ENCODE results near the gene HNF4A. TPM values are rescaled to one million over a fixed set of nuclear protein-coding genes. Genes with fewer than 3 reads are reported as not detected.
A peak's percentile ranks its signal among the peaks of the same experiment; 100 is the strongest.

Gene HNF4A
- total RNA-seq, 2 experiments from 2014 or later = not detected

DNA sequence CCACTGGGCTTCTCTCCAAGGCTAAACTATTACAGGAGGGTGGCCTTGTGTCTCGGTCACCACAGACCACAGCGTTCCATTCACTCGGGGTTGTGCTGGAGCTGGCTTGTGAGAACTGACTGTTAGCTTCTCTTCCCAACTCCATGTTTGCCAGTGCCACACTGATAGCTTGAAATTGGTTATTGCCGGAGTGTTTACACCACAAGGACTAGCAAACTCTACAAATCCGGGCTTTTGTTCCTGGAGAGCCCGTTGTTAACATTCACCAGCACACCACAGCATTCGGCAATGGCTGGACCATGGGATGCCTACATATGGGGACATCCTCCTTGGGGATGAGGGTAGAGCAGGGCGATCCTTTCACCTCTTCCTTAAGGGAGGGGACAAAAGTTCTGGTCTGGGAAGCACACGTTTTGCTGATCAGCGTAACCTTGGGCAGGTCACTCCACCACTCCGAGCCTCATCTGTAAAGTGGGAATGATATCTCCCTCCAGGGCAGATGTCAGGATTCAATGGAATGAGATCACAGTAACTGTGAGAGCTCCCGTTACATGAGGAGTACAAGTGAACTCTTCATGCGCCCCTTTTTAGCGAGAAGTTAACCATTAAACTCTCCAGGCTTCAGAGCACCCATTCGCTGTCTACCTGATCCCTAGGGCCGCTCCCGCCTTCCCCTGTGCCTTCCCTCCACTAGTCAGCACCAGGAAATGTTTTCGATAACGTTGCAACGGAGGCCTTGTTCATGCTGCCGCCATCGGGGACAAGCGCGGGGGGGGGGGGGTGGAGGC is 78.4 kb downstream of the HNF4A start:
- TF ChIP-seq, protein P1, sequence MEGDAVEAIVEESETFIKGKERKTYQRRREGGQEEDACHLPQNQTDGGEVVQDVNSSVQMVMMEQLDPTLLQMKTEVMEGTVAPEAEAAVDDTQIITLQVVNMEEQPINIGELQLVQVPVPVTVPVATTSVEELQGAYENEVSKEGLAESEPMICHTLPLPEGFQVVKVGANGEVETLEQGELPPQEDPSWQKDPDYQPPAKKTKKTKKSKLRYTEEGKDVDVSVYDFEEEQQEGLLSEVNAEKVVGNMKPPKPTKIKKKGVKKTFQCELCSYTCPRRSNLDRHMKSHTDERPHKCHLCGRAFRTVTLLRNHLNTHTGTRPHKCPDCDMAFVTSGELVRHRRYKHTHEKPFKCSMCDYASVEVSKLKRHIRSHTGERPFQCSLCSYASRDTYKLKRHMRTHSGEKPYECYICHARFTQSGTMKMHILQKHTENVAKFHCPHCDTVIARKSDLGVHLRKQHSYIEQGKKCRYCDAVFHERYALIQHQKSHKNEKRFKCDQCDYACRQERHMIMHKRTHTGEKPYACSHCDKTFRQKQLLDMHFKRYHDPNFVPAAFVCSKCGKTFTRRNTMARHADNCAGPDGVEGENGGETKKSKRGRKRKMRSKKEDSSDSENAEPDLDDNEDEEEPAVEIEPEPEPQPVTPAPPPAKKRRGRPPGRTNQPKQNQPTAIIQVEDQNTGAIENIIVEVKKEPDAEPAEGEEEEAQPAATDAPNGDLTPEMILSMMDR (IDR thresholded peaks at IDR 0.05) = no peak
- no peak overlapping the region for H3K4me3 ChIP-seq (ENCODE audit: low read length)
- Mint-ChIP-seq H3K27me3 (peaks cover 18% of the 10 kb centered on the region), H3K9me3 (no peaks in the 10 kb centered on the region), H3K4me3 (no peak overlapping the region), H3K27ac (no peak overlapping the region), H3K4me1 (ENCODE audit: low read depth) (no peaks in the 10 kb centered on the region), H3K36me3 (ENCODE audit: low read depth) (no peaks in the 10 kb centered on the region)
- POLR2A ChIA-PET = no interaction called here
- ATAC-seq (ENCODE audit: poor library complexity) = no peak
- no peaks in the 10 kb centered on the region for H3K36me3 ChIP-seq (ENCODE audit: insufficient read depth, low read length)
- no peak overlapping the region for H3K27ac ChIP-seq (ENCODE audit: low read depth in 1 of 2, low read length in 2 of 2)
- CTCF ChIA-PET = no interaction called here
- peaks cover 0 to 5% of the 10 kb centered on the region in 2 experiments for H3K27me3 ChIP-seq (ENCODE audit: control insufficient read depth in 1 of 2, insufficient read depth in 2 of 2, low read length in 2 of 2)
- intact Hi-C loops (cut with DNase I, micrococcal nuclease) = no loop called here
- H3K4me1 ChIP-seq (ENCODE audit: insufficient read depth, low read length) = no peaks in the 10 kb centered on the region
- DNase-seq = no peak
- H3K9me3 ChIP-seq (ENCODE audit: control insufficient read depth in 1 of 2, insufficient read depth in 1 of 2, low read length in 2 of 2) = no peaks in the 10 kb centered on the region

DNA sequence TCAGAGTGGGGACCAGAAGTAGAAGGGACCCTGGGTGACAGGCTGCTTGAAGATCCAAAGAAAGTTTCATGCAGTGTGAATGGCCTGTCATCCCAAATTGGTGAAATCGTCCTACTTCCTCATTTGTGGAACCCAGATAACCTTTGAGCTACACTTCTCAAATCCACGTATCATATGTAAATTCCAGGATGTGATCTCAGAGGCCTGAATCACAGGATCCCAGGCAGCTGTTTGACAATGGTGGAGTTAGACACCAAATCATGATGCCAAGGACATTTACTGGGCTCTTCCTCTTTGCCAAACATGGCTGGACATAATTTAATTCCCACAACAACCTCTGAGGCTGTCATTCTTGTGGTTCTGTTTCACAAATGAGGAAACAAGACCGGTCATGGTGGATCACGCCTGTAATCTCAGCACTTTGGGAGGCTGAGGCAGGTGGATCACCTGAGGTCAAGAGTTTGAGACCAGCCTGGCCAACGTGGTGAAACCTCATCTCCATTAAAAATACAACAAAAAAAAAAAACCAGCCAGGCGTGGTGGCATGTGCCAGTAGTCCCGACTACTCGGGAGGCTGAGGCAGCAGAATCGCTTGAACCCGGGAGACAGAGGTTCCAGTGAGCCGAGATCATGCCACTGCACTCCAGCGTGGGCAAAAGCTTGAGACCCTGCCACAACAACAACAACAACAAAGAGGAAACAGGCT is 80.3 kb downstream of the HNF4A start:
- Histone ChIP-seq H3K4me3 (ENCODE audit: low read length) (no peak overlapping the region), H3K9me3 (ENCODE audit: control insufficient read depth in 1 of 2, insufficient read depth in 1 of 2, low read length in 2 of 2) (no peaks in the 10 kb centered on the region), H3K36me3 (ENCODE audit: insufficient read depth, low read length) (no peaks in the 10 kb centered on the region), H3K27ac (ENCODE audit: low read depth in 1 of 2, low read length in 2 of 2) (no peak overlapping the region), H3K27me3 (ENCODE audit: control insufficient read depth in 1 of 2, insufficient read depth in 2 of 2, low read length in 2 of 2) (peaks cover 0 to 5% of the 10 kb centered on the region in 2 experiments), H3K4me1 (ENCODE audit: insufficient read depth, low read length) (no peaks in the 10 kb centered on the region)
- DNase-seq (peak in 2 of 14 experiments; percentile 36 to 37), ATAC-seq (ENCODE audit: poor library complexity) (no peak)
- Mint-ChIP-seq H3K9me3 (no peaks in the 10 kb centered on the region), H3K27ac (no peak overlapping the region), H3K4me3 (no peak overlapping the region), H3K27me3 (peaks cover 19% of the 10 kb centered on the region), H3K36me3 (ENCODE audit: low read depth) (no peaks in the 10 kb centered on the region), H3K4me1 (ENCODE audit: low read depth) (no peaks in the 10 kb centered on the region)
- TF ChIP-seq, protein P1 (IDR thresholded peaks at IDR 0.05) = no peak
- POLR2A ChIA-PET = no interaction called here
- CTCF ChIA-PET = no interaction called here
- intact Hi-C loops (cut with DNase I, micrococcal nuclease) = no loop called here

DNA sequence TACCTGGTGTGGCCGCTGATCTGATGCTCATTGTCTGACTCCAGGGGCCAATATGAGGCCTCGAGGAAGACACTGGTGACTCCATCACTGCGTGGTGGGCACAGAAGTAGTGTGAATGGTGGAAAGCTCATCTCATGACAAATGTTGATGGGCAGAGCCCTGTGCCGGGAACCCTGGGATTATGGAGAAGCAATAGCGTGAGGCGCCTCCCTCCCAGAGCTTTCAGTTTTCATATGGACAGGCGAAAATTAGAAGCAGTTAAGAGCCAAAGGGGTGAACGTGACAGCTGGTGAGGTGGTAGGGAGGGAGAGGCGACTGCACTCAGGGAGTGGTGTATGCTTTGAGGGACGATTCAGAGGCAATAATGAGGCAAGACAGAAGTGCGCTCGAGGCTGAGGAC is 80.9 kb downstream of the HNF4A start:
- no peak for ATAC-seq (ENCODE audit: poor library complexity)
- Mint-ChIP-seq H3K27ac (no peak overlapping the region), H3K9me3 (no peaks in the 10 kb centered on the region), H3K36me3 (ENCODE audit: low read depth) (no peaks in the 10 kb centered on the region), H3K4me3 (no peak overlapping the region), H3K4me1 (ENCODE audit: low read depth) (no peaks in the 10 kb centered on the region), H3K27me3 (peaks cover 15% of the 10 kb centered on the region)
- no peak for DNase-seq
- Histone ChIP-seq H3K27ac (ENCODE audit: low read depth in 1 of 2, low read length in 2 of 2) (no peak overlapping the region), H3K36me3 (ENCODE audit: insufficient read depth, low read length) (no peaks in the 10 kb centered on the region), H3K9me3 (ENCODE audit: control insufficient read depth in 1 of 2, insufficient read depth in 1 of 2, low read length in 2 of 2) (no peaks in the 10 kb centered on the region), H3K27me3 (ENCODE audit: control insufficient read depth in 1 of 2, insufficient read depth in 2 of 2, low read length in 2 of 2) (peaks cover 0 to 2% of the 10 kb centered on the region in 2 experiments), H3K4me3 (ENCODE audit: low read length) (no peak overlapping the region), H3K4me1 (ENCODE audit: insufficient read depth, low read length) (no peaks in the 10 kb centered on the region)
- TF ChIP-seq, protein P1 (IDR thresholded peaks at IDR 0.05) = no peak
- CTCF ChIA-PET = no interaction called here
- POLR2A ChIA-PET = no interaction called here
- intact Hi-C loops (cut with DNase I, micrococcal nuclease) = no loop called here

Data from CD4-positive, alpha-beta T cell (primary cell).